Mammary epithelial cell (primary cell): ENCODE measurements around the gene RHBDL1.

Experiments
- CTCF ChIP-seq, 2 donors: IDR thresholded peaks in 1 of 2; conservative IDR thresholded peaks in 1 of 2; 2 replicates each; pipeline ENCODE4 v1.5.1; 2011 to 2012; ENCODE audit warnings: inconsistent platforms in 2 of 2, low read length in 2 of 2, mild to moderate bottlenecking in 2 of 2, control low read depth in 1 of 2, low read depth in 1 of 2; ENCODE audit not compliant: insufficient read depth in 1 of 2; ENCODE audit errors: extremely low read depth in 1 of 2
- EZH2 ChIP-seq: IDR thresholded peaks from 2 replicates; pipeline ENCODE4 v1.6.1; 2012; ENCODE audit warnings: low read length, inconsistent platforms, borderline replicate concordance

GRCh38 chr16:635573-636205, 39.8 kb upstream of the RHBDL1 start:
- TF ChIP-seq CTCF (conservative IDR thresholded peaks at IDR 0.05 in 1 of 2, IDR thresholded peaks at IDR 0.05 in 1 of 2; ENCODE audit: extremely low read depth in 1 of 2, insufficient read depth in 1 of 2, low read depth in 1 of 2, low read length in 2 of 2): no peak
- no peak for TF ChIP-seq EZH2
